Neural progenitor cell (in vitro differentiated cells): ENCODE results near the gene PGP. TPM values are rescaled to one million over a fixed set of nuclear protein-coding genes. Genes with fewer than 3 reads are reported as not detected.

Experiments used
- DNase-seq: peaks from one replicate; pipeline ENCODE4 v3.0.0-alpha.2; 2016; ENCODE audit warnings: low spot score
- H2AFZ ChIP-seq: fragments of 200-600 bp; sonication (generic); replicated peaks from 2 replicates; pipeline ENCODE4 v1.6.1; 2016; ENCODE audit warnings: antibody characterized with exemption
- H3F3A ChIP-seq: fragments of 200-600 bp; sonication (generic); 2 replicates; pipeline ENCODE4 v1.6.1; 2016; ENCODE audit warnings: antibody characterized with exemption, low read depth
- H3K27ac ChIP-seq: fragments of 200-600 bp; sonication (generic); 2 replicates; pipeline ENCODE4 v1.5.1; 2016; ENCODE audit warnings: mild to moderate bottlenecking
- H3K27me3 ChIP-seq: fragments of 200-600 bp; sonication (generic); 2 replicates; pipeline ENCODE4 v1.6.1; 2016; ENCODE audit warnings: mild to moderate bottlenecking, moderate library complexity
- H3K36me3 ChIP-seq: fragments of 200-600 bp; sonication (generic); 2 replicates; pipeline ENCODE4 v1.5.1; 2016
- H3K4me1 ChIP-seq: fragments of 200-600 bp; sonication (generic); 2 replicates; pipeline ENCODE4 v1.6.1; 2016; ENCODE audit warnings: mixed run types
- H3K4me2 ChIP-seq: fragments of 200-600 bp; sonication (generic); 2 replicates; pipeline ENCODE4 v1.6.1; 2016
- H3K4me3 ChIP-seq: fragments of 200-600 bp; sonication (generic); 2 replicates; pipeline ENCODE4 v1.5.1; 2016
- H3K79me2 ChIP-seq: fragments of 200-600 bp; sonication (generic); 2 replicates; pipeline ENCODE4 v1.6.1; 2016; ENCODE audit warnings: low read depth
- H3K9ac ChIP-seq: fragments of 200-600 bp; sonication (generic); 2 replicates; pipeline ENCODE4 v1.6.1; 2016
- H3K9me3 ChIP-seq: fragments of 200-600 bp; sonication (generic); 2 replicates; pipeline ENCODE4 v1.5.1; 2016; ENCODE audit warnings: low read depth
- H4K20me1 ChIP-seq: fragments of 200-600 bp; sonication (generic); 2 replicates; pipeline ENCODE4 v1.6.1; 2016; ENCODE audit warnings: low read depth
- H3K27ac Mint-ChIP-seq: 3 replicates; pipeline ENCODE4 v1.8.0; 2021; ENCODE audit warnings: mixed read lengths
- H3K27me3 Mint-ChIP-seq: 2 replicates; pipeline ENCODE4 v1.8.0; 2022; ENCODE audit warnings: low read depth, mild to moderate bottlenecking, inconsistent platforms, moderate library complexity, mixed read lengths; ENCODE audit not compliant: insufficient read depth
- H3K36me3 Mint-ChIP-seq: 3 replicates; pipeline ENCODE4 v1.8.0; 2021; ENCODE audit warnings: mixed read lengths
- H3K4me1 Mint-ChIP-seq: 3 replicates; pipeline ENCODE4 v1.8.0; 2021; ENCODE audit warnings: mixed read lengths
- H3K4me3 Mint-ChIP-seq: 3 replicates; pipeline ENCODE4 v1.8.0; 2021; ENCODE audit warnings: mild to moderate bottlenecking, moderate library complexity, mixed read lengths
- H3K9me3 Mint-ChIP-seq: 3 replicates; pipeline ENCODE4 v1.8.0; 2020; ENCODE audit warnings: mixed read lengths
- EZH2 ChIP-seq: fragments of 200-600 bp; sonication (generic); IDR thresholded peaks from 2 replicates; pipeline ENCODE4 v1.6.1; 2017; ENCODE audit warnings: antibody characterized with exemption, mild to moderate bottlenecking, moderate library complexity
- EZH2phosphoT487 ChIP-seq: fragments of 200-600 bp; sonication (generic); IDR thresholded peaks from 2 replicates; pipeline ENCODE4 v1.6.1; 2017; ENCODE audit warnings: antibody characterized with exemption
- total RNA-seq: library from RNA; depleted of rRNA; stranded (reverse); fragments of >200 nt; gene quantifications from 2 replicates; pipeline ENCODE4 v1.2.3, GENCODE V29; 2015; ENCODE audit warnings: low replicate concordance
- TF ChIP-seq, protein P1 (sequence below): fragments of 200-600 bp; sonication (generic); IDR thresholded peaks from 2 replicates; pipeline ENCODE4 v1.5.1; 2017; ENCODE audit warnings: antibody characterized with exemption, mild to moderate bottlenecking

Gene PGP
- total RNA-seq, 1 donor from 2014 or later: 13.3 TPM

DNA sequence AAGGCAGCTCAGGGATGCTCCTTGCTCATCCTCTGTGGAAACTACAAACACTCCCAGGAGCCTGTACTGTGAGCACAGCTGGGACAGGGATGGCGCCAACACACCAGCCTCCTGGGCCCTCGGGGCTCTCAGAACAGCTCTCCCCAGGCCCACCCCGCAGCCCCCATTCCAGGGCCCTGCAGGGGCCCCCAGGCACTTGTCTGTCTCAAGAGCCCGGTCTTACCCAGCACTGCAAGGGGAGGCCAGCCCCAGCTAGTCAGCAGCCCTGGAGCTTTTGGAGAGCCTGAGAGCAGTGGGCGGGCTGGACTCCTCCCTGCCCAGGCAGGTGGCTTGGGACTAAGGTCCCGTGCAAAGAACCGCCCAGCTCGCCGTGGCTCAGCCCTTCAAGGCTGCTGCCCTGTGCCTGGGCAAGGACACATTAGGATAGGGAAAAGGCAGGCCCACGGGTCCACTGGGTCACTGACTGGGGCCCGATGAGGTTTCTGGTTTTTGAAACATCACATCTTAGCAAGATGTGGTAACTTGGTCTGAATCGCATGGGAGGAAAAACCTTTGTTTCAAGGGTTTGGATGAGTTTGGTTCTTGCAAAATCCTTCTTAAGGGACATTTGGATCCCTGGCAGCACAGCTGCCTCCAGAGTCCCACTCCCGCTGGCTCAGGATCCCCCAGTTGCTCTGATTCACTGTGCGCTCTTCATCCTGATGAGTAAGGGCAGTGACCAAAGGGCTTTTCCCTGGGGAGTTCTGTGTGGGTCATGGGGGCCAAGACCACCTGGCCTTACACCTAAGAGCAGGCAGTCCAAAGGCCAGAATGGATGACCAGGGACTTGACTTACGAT lies 24.4 kb upstream of the PGP start:
- Histone ChIP-seq H3K4me1 (peaks cover 26% of the 10 kb centered on the region), H3K79me2 (no peaks in the 10 kb centered on the region), H3F3A (peaks cover 41% of the 10 kb centered on the region), H3K27me3 (peaks cover 31% of the 10 kb centered on the region), H3K27ac (no peak overlapping the region), H3K9me3 (no peaks in the 10 kb centered on the region), H3K4me2 (no peak overlapping the region), H4K20me1 (peaks cover 49% of the 10 kb centered on the region), H3K9ac (no peak overlapping the region), H3K4me3 (no peak overlapping the region), H3K36me3 (no peaks in the 10 kb centered on the region), H2AFZ (no peak overlapping the region)
- H3K27ac Mint-ChIP-seq: peak overlapping the region; percentile 63
- H3K9me3 Mint-ChIP-seq: no peaks in the 10 kb centered on the region
- H3K27me3 Mint-ChIP-seq: peaks cover 11% of the 10 kb centered on the region
- DNase-seq: peak; percentile 51
- TF ChIP-seq, protein P1, sequence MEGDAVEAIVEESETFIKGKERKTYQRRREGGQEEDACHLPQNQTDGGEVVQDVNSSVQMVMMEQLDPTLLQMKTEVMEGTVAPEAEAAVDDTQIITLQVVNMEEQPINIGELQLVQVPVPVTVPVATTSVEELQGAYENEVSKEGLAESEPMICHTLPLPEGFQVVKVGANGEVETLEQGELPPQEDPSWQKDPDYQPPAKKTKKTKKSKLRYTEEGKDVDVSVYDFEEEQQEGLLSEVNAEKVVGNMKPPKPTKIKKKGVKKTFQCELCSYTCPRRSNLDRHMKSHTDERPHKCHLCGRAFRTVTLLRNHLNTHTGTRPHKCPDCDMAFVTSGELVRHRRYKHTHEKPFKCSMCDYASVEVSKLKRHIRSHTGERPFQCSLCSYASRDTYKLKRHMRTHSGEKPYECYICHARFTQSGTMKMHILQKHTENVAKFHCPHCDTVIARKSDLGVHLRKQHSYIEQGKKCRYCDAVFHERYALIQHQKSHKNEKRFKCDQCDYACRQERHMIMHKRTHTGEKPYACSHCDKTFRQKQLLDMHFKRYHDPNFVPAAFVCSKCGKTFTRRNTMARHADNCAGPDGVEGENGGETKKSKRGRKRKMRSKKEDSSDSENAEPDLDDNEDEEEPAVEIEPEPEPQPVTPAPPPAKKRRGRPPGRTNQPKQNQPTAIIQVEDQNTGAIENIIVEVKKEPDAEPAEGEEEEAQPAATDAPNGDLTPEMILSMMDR: no peak
- TF ChIP-seq EZH2 (no peak), EZH2phosphoT487 (no peak)
- peaks cover 9% of the 10 kb centered on the region for H3K36me3 Mint-ChIP-seq
- H3K4me3 Mint-ChIP-seq: no peak overlapping the region
- no peaks in the 10 kb centered on the region for H3K4me1 Mint-ChIP-seq

DNA sequence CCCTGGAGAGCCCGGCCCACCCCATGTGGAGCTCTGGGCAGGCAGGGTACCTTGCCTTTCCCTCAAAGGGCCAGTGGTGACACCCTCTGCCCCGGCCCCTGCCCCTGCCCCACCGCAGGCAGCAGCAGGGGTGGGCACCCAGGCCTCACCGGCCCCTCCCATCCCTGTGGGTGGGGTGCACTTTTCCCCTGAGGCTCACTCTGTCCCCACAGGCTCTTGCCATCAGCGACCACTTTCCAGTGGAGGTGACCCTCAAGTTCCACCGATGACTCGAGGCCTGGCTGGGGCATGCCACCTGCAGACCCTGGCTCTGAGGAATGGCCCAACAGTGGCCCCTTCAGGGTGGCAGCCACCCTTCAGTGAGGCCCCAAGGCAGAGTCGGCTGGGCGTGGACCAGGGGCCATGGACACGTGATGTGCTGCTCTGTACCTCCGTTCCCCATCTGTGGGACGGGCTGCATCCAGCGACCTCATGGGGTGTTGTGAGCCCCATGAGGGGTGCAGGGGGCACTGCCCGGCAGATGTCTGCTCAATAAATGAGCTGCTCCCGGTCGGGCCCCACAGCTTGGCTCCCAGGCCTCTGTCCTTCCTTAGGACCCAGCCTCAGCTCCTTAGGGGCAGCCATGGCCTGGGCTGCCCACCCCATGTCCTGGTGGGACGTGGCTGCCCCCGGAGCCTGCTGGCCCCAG lies 23.7 kb upstream of the PGP start:
- H4K20me1 ChIP-seq: peaks cover 49% of the 10 kb centered on the region
- DNase-seq: no peak

DNA sequence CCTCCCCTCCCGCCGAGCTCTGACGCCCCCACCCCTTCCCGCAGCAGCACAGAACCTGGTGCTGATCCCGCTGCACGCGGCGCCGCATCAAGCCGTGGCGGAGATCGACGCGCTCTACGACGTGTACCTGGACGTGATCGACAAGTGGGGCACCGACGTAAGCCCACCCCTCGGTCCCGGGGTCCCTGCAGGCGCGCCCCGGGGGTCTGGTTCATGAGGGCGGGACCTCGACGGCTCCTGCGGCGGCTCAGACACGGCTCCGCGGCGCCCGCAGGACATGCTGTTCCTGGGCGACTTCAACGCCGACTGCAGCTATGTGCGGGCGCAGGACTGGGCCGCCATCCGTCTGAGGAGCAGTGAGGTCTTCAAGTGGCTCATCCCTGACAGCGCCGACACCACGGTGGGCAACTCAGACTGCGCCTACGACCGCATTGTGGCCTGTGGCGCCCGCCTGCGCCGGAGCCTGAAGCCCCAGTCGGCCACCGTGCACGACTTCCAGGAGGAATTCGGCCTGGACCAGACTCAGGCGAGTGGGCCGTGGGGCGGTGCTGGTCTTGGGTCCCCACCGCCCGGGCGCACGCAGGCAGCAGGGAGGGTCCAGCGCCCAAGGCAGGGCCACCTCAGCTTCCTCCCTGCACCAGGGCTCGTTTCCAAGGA lies 23.0 kb upstream of the PGP start:
- Mint-ChIP-seq H3K36me3 (peaks cover 9% of the 10 kb centered on the region), H3K27ac (no peak overlapping the region), H3K9me3 (no peaks in the 10 kb centered on the region), H3K4me1 (no peaks in the 10 kb centered on the region), H3K27me3 (peaks cover 11% of the 10 kb centered on the region), H3K4me3 (no peak overlapping the region)
- peaks cover 26% of the 10 kb centered on the region for H3K4me1 ChIP-seq
- H2AFZ ChIP-seq: no peak overlapping the region
- TF ChIP-seq EZH2phosphoT487 (peak; percentile 62), EZH2 (peak; percentile 78)
- TF ChIP-seq, protein P1: no peak
- no peak overlapping the region for H3K27ac ChIP-seq
- H3K9me3 ChIP-seq: no peaks in the 10 kb centered on the region
- peaks cover 31% of the 10 kb centered on the region for H3K27me3 ChIP-seq
- H4K20me1 ChIP-seq: peaks cover 49% of the 10 kb centered on the region
- peak overlapping the region; percentile 44 for H3K4me3 ChIP-seq
- peak; percentile 52 for DNase-seq
- H3K9ac ChIP-seq: no peak overlapping the region
- H3F3A ChIP-seq: peaks cover 41% of the 10 kb centered on the region
- H3K79me2 ChIP-seq: no peaks in the 10 kb centered on the region
- H3K4me2 ChIP-seq: peak overlapping the region; percentile 82
- no peaks in the 10 kb centered on the region for H3K36me3 ChIP-seq

More for the DNA sequence above, 23.7 kb upstream of the PGP start:
- H3K27ac ChIP-seq: no peak overlapping the region
- no peak overlapping the region for H2AFZ ChIP-seq
- no peaks in the 10 kb centered on the region for H3K9me3 Mint-ChIP-seq
- H3K27me3 ChIP-seq: peaks cover 31% of the 10 kb centered on the region
- no peaks in the 10 kb centered on the region for H3K36me3 ChIP-seq
- no peak overlapping the region for H3K9ac ChIP-seq
- H3K4me1 ChIP-seq: peaks cover 26% of the 10 kb centered on the region
- H3F3A ChIP-seq: peaks cover 41% of the 10 kb centered on the region
- no peaks in the 10 kb centered on the region for H3K79me2 ChIP-seq
- no peaks in the 10 kb centered on the region for H3K9me3 ChIP-seq
- no peak overlapping the region for H3K4me3 ChIP-seq
- H3K4me2 ChIP-seq: no peak overlapping the region
- H3K4me1 Mint-ChIP-seq: no peaks in the 10 kb centered on the region
- no peak overlapping the region for H3K27ac Mint-ChIP-seq
- H3K4me3 Mint-ChIP-seq: no peak overlapping the region
- peaks cover 9% of the 10 kb centered on the region for H3K36me3 Mint-ChIP-seq
- no peak for TF ChIP-seq EZH2
- TF ChIP-seq, protein P1: no peak
- TF ChIP-seq EZH2phosphoT487: no peak
- peaks cover 11% of the 10 kb centered on the region for H3K27me3 Mint-ChIP-seq
